Measurements from ENCODE around the gene NAB2.
"Not testable (repeated sequence)": the region's sequence is repeated elsewhere in the genome, so short reads cannot be mapped to it uniquely, and the experiment has no call there.

NAB2 gene

GRCh38 chr12:57069523-57069922, 19.4 kb upstream of the NAB2 start:
- DNase-seq (ENCODE audit: low spot score) = peak; percentile 78

DNA sequence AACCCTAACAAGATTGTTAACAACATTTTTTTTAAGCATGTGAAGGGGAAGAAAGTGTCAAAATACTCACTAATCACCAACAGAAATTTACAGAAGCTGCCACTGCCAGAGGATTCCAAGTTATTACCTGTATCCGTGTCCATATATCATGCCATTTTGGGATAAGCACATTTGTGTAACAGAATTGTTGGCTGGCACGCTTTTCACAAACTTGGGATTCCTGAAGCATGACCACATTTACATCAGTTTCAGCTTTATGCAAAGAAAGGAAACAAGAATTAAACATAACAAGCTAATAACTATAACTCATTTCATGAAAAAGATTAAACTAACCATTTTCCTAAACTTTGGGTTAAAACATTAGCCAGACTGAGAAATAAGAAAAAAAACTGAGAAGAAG, 16.3 kb upstream of the NAB2 start:
- DNase-seq (ENCODE audit: low spot score) = no peak

DNA sequence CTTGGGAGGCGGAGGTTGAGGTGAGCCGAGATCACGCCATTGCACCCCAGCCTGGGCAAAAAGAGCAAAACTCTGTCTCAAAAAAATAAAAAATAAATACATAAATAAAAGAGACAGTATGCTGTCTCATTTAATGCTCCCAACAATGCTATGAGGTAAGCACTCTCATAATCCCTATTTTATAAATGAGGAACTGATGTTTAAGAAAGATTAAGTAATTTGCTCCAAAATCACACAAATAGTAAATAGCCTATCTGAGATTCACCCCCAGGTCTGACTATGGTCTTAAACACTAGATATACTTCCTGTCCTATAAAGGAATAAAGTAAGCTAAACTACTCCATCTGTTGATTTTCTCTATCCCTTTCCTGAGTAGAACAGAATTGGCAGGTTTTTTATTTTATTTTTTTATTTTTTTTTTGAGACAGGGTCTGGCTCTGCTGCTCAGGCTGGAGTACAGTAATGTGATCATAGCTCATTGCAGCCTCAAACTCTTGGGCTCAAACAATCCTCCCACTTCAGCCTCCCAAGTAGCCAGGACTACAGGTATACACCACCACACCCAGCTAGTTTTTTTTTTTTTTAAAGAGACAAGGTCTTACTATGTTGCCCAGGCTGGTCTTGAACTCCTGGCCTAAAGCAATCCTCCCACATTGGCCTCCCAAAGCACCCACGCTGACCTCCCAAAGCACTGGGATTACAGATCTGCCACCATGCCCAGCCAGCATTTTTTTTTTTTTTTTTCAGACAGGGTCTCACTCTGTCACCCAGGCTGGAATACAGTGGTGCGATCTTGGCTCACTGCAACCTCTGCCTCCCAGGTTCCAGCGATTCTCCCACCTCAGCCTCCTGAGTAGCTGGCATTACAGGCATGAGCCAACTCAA, 15.1 kb upstream of the NAB2 start:
- DNase-seq (ENCODE audit: low spot score) = not testable (repeated sequence)

- DNase-seq (ENCODE audit: low spot score) = peak; percentile 99
These were observed 10.2 kb upstream of the NAB2 start, which contains the start of gene NEMP1 for GRCh38 chr12:57078519-57079404. Gene NEMP1, minus strand, starts transcription at chr12:57078791. Its CDS starts 46 bp downstream, at chr12:57078745.

GRCh38 chr12:57079821-57080220, 9.1 kb upstream of the NAB2 start:
- DNase-seq (ENCODE audit: low spot score) = no peak

DNA sequence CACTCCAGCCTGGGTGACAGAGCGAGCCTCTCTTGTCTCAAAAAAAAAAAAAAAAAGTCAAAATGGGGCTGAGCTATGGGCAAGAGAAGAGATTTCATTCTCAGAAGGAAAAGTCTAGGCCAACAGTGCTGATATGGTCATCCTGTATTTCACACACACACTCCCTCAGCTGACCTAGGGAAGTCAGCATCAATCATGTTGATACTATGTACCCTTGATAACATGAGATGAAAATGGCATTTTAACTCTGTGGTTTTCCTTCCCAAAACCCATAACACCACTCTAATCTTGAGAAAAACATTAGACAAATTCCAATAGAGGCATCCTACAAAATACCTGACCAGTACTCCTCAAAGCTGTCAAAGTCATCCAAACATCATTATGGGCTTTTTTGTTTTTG, 8.1 kb upstream of the NAB2 start:
- DNase-seq (ENCODE audit: low spot score) = no peak

DNA sequence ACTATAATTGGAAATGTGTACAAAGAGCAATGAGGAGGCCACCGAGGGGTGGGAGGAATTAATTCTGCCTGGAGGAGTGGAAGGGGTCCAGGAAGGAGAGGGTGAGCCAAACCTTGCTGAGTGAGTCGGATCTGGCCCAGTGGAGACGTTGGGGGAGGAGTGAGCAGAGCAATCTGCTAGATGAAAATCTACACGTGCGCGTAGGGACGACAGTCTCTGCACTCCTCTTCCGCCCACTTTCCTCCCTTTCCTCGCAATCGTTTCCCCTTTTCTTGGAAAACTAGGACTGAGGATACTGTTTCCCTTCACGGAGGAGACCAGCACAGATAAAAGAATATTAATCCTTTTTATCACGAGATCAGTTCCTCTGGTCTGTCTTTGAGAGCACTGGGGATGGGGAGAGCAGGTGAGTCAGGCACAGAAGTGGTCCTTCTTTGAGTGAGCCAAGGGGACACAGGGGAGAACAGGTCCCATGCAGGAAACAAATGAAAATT, 2.9 kb upstream of the NAB2 start:
- no peak for DNase-seq (ENCODE audit: low spot score)

DNA sequence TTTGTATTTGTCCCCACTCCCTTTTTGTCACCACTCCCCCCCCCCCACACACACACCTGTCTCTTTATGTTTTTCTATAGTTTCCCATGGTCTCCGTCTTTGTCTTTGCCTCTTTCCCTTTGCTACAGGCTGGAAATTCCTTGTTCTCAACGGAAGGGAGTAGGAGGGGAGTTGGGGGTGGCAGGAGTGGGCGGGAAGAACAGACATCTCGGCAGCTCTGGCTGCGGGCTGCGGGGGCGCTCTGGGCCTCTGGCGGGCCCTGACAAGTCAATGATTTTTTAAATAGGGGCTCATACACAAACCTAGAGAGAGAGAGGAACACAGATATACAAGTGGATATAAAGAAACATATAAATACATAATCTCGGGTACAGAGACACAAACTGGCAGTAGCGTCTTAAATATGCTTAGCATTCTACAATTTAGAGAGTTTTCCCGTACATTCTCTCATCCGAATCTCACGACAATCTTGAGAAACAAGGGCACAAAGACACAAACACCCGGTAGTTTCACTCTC, 2.4 kb upstream of the NAB2 start:
- DNase-seq (ENCODE audit: low spot score) = peak; percentile 40

DNA sequence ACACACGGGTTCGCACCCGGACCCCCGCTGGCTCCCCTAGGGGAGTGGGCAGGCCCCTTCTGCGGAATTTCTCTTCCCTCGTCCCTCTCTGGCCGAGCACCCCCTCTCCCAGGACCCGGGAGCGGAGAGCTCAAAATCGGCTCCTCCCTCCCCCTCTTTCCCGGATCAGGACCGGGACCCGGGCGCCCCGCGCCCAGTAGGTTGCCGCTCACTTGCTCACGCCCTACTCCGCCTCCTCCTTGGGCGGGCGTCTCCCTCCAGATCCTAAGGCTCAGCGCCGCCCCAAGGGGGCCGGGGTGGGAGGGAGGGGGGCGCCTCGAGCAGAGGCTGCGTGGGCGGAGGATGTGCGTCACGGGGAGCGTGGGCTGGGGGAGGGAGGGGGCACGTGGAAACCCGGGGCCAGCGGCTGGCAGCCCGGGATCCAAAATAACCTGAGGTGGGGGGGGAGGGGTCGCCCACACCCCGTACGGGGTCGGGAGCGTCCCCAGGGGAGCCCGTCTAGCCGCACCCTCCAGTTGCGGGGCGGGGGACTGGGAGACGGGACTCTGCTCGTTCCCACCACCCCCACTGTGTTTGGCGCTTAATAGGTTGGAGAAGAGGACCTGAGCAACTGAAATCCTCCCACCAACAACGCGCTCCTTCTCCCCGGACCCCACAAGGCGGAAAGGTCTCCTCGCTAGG, 1.8 kb upstream of the NAB2 start:
- DNase-seq (ENCODE audit: low spot score) = peak; percentile 90

GRCh38 chr12:57087691-57088353, 1.1 kb upstream of the NAB2 start:
- DNase-seq (ENCODE audit: low spot score) = peak; percentile 62

GRCh38 chr12:57089271-57090245, 644 bp downstream of the NAB2 start:
- peak; percentile 31 for DNase-seq (ENCODE audit: low spot score)

DNA sequence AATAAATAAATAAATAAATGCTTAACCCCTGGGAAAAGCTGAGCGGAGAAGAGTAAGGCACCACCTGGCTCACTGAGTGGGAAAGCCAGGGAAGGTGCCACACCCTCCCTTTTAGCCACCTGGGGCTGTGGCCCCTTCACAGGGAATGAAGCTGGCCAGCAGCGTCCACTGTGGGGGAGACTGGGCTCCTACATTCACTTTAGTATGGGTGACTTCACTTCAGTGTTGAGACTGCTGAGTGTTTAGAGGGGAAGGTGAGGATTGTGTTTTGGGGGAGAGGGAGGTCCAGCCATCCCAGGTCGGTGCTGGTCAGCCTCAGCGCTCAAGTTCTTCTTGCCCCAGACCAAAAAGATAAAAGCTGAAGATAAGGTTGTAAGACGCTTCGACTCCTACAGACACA, 1.6 kb downstream of the NAB2 start:
- no peak for DNase-seq (ENCODE audit: low spot score)

DNA sequence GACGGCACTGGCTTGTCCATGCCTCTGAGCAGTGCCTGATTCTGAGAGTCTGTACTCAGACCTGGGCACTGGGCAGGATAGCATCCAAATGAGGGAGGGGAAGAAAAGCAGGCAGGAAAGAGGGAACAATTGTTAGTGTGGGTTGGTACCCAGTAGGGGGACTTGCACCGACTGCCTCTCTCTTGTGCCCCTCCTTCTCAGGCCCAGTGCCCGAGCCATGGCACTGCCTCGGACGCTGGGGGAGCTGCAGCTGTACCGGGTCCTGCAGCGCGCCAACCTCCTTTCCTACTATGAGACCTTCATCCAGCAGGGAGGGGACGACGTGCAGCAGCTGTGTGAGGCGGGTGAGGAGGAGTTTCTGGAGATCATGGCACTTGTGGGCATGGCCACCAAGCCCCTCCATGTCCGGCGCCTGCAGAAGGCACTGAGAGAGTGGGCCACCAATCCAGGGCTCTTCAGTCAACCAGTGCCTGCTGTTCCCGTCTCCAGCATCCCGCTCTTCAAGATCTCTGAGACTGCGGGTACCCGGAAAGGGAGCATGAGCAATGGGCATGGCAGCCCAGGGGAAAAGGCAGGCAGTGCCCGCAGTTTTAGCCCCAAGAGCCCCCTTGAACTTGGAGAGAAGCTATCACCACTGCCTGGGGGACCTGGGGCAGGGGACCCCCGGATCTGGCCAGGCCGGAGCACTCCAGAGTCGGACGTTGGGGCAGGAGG, 2.2 kb downstream of the NAB2 start:
- no peak for DNase-seq (ENCODE audit: low spot score)

GRCh38 chr12:57091638-57092528, 3.0 kb downstream of the NAB2 start:
- DNase-seq (ENCODE audit: low spot score) = no peak

- DNase-seq (ENCODE audit: low spot score) = no peak
These were observed 3.6 kb downstream of the NAB2 start for GRCh38 chr12:57092529-57092862.

GRCh38 chr12:57092876-57093414, 4.0 kb downstream of the NAB2 start:
- no peak for DNase-seq (ENCODE audit: low spot score)

DNA sequence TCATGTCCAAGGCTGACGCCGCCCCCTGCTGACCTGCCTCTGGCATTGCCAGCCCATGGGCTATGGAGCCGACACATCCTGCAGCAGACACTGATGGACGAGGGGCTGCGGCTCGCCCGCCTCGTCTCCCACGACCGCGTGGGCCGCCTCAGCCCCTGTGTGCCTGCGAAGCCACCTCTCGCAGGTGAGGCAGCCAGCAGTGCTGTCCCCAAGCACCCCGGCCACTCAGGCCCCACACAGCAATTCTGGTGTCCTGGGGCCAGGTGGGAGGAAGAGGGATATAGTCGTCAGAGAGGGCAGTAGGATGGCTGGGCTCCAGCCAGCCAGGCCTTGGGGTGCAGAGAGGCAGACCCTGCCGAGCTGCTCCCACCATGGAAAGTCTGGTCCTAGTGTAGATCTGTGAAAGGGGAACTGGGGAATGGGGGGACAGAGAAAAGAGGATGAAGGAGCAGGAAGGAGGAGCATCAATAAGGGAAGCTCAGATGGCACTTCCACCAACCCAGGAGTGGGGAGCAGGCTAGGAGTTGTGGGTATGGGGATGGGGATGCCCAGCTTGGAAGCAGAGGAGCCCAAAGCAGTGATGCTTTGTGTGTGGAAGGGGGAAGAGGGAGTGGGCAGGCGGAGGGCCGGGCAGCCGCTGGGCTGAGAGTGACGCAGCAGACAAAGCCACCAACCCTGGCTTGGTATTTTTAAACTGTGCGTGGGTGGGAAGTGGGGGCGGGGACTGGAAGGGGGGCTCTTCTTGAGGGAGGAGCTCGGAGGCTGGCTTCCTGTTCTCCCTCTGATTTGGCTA, 4.7 kb downstream of the NAB2 start:
- peak; percentile 55 for DNase-seq (ENCODE audit: low spot score)
